ENCODE data around the gene CDCP2.
"Not testable (repeated sequence)": the region's sequence is repeated elsewhere in the genome, so short reads cannot be mapped to it uniquely, and the experiment has no call there.

Gene CDCP2

GRCh38 chr1:54168206-54168965, 15.6 kb upstream of the CDCP2 start:
- no peak for DNase-seq (ENCODE audit: low spot score)

- DNase-seq (ENCODE audit: low spot score): no peak
Observed at GRCh38 chr1:54167422-54168139, 14.8 kb upstream of the CDCP2 start.

GRCh38 chr1:54166357-54166756, 13.6 kb upstream of the CDCP2 start:
- not testable (repeated sequence) for DNase-seq (ENCODE audit: low spot score)

GRCh38 chr1:54165146-54165545, 12.3 kb upstream of the CDCP2 start:
- DNase-seq (ENCODE audit: low spot score): no peak

GRCh38 chr1:54163573-54163972, 10.8 kb upstream of the CDCP2 start:
- DNase-seq (ENCODE audit: low spot score): no peak

GRCh38 chr1:54163051-54163450, 10.3 kb upstream of the CDCP2 start:
- DNase-seq (ENCODE audit: low spot score): no peak

GRCh38 chr1:54161495-54162168, 8.8 kb upstream of the CDCP2 start:
- DNase-seq (ENCODE audit: low spot score): no peak

GRCh38 chr1:54160351-54160750, 7.6 kb upstream of the CDCP2 start:
- DNase-seq (ENCODE audit: low spot score): no peak

- DNase-seq (ENCODE audit: low spot score): no peak
Observed at GRCh38 chr1:54159733-54160316, 7.0 kb upstream of the CDCP2 start.

- DNase-seq (ENCODE audit: low spot score): no peak
Observed at GRCh38 chr1:54158071-54158470, 5.3 kb upstream of the CDCP2 start.

GRCh38 chr1:54157401-54157800, 4.6 kb upstream of the CDCP2 start:
- DNase-seq (ENCODE audit: low spot score): no peak

GRCh38 chr1:54156986-54157385, 4.2 kb upstream of the CDCP2 start:
- DNase-seq (ENCODE audit: low spot score): no peak

GRCh38 chr1:54156201-54156600, 3.4 kb upstream of the CDCP2 start:
- DNase-seq (ENCODE audit: low spot score): no peak

- DNase-seq (ENCODE audit: low spot score): no peak
Observed at GRCh38 chr1:54153535-54154439, 987 bp upstream of the CDCP2 start.

GRCh38 chr1:54151013-54151412, 1.8 kb downstream of the CDCP2 start:
- DNase-seq (ENCODE audit: low spot score): no peak

GRCh38 chr1:54149734-54150133, 3.1 kb downstream of the CDCP2 start:
- DNase-seq (ENCODE audit: low spot score): no peak

GRCh38 chr1:54144366-54144765, 8.4 kb downstream of the CDCP2 start:
- no peak for DNase-seq (ENCODE audit: low spot score)

- DNase-seq (ENCODE audit: low spot score): no peak
Observed at GRCh38 chr1:54142146-54142900, 10.5 kb downstream of the CDCP2 start.

- DNase-seq (ENCODE audit: low spot score): no peak
Observed at GRCh38 chr1:54139711-54140110, 13.1 kb downstream of the CDCP2 start.

GRCh38 chr1:54138994-54139393, 13.8 kb downstream of the CDCP2 start:
- DNase-seq (ENCODE audit: low spot score): no peak

GRCh38 chr1:54137534-54138061, 15.2 kb downstream of the CDCP2 start:
- no peak for DNase-seq (ENCODE audit: low spot score)

Measured in CD4-positive, alpha-beta T cell treated with Interleukin-2 at 100 ng/mL for 4 hours (primary cell).